HG03097 (cell line): ENCODE measurements around the gene CDC37.

Experiments
- ATAC-seq: cut with Tn5 transposase; IDR thresholded peaks from one replicate; pipeline ENCODE4 v1.9.1; 2021; ENCODE audit not compliant: unreplicated experiment, low FRiP score

The CDC37 gene

DNA sequence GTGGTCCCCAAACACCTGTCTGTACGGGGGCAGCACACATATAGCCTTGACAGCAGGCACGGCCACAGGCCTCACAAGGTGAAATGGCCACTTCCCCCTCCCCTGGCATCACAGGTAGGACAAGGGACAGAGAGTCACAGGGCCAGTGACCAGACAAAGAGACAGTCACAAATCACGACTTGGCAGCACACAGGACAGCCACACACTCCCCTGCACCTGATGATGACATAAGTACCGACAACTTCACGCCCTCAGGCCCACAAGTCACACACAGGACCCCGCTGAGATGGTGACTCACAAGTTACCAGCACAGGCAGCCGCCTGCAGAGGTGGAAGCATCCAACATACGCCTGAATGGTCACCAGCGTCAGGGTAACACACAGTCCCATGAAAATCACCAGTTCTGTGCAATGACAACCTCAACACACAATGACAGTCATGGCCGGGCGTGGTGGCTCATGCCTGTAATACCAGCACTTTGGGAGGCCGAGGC, 39.5 kb downstream of the CDC37 start:
- ATAC-seq: no peak

DNA sequence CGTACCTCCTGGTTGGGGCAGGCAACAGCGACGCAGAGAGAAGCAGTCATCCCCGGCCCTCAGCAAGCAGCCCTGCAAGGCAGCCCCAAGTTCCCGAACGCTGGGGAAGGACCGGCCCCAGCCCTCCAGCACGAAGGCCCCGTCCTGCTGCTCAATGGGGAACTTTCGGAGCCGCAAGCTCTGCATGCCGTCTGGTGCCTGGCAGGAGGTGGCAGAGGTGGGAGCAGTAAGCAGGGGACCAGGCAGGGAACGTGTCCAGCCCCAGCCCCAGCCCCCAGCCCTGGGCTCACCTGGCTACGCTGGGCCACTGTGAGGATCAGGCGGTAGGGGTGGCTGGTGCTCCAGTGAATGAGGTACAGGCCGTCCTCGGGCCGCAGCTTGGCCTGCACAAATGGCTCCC, 41.1 kb downstream of the CDC37 start:
- ATAC-seq: no peak

DNA sequence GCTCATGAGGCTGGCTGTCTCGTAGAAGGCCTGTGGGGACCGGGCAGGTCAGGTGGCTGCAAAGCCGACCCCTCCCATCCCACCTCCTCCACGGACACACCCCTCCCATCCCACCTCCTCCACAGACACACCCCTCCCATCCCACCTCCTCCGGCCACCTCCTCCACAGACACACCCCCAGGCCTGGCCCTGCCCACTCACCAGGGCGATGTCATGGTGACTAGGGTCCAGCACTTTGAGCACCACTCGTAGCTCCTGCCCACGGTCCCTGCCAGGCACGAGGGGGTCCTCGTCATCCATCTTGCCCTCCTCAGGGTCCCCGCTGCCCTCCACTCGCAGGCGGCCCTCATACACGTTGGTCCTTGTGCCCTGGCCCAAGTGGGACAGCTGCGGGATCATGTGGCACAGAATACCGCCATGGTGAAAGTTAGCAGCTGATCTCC, 41.8 kb downstream of the CDC37 start:
- no peak for ATAC-seq

DNA sequence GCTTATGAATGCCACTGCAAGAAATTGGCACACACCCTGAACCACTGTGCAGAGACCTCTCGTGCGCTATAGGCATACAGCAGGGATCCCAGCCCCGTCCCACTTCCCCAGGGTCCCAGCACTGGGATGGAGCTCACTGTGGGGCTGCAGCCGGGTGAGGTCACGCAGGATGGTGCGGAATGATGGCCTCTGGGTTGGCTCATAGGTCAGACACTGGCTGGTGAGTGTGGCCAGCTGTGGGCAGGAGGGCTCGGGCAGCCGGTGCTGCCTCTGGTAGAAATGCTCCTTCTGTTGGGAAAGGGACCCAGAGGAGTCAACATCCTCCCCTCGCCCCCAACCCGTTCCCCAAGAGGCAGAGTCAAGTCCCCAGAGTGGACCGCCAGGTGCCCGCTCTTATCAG, 46.9 kb downstream of the CDC37 start:
- no peak for ATAC-seq

DNA sequence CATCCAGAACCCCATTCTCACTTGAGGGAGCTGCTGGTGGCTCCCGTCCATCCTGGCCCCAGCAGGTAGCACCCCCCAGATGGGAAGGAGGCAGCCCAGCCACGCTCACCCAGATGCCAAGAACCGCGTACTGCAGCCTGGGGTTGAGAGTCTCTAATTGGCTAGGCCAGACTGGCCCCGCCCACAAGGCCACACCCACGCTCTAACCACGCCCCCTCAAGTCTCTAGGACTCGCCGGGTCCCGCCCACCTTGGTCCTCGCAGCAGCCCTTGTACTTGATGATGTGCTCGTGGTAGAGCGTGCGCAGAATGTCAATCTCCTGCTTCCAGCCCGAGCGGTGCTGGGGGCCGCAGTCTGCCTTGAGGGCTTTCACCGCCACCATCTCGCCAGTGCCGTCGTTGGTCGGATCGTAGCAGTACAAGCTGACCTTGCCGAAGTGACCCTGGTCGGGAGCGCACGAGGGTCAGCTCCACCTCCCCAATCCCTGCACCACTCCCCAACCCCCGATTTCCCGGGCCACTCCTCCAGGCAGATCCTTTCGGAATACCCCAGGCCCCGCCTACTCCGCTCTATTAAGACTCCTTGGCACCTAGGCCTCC, 49.5 kb downstream of the CDC37 start:
- ATAC-seq: no peak

DNA sequence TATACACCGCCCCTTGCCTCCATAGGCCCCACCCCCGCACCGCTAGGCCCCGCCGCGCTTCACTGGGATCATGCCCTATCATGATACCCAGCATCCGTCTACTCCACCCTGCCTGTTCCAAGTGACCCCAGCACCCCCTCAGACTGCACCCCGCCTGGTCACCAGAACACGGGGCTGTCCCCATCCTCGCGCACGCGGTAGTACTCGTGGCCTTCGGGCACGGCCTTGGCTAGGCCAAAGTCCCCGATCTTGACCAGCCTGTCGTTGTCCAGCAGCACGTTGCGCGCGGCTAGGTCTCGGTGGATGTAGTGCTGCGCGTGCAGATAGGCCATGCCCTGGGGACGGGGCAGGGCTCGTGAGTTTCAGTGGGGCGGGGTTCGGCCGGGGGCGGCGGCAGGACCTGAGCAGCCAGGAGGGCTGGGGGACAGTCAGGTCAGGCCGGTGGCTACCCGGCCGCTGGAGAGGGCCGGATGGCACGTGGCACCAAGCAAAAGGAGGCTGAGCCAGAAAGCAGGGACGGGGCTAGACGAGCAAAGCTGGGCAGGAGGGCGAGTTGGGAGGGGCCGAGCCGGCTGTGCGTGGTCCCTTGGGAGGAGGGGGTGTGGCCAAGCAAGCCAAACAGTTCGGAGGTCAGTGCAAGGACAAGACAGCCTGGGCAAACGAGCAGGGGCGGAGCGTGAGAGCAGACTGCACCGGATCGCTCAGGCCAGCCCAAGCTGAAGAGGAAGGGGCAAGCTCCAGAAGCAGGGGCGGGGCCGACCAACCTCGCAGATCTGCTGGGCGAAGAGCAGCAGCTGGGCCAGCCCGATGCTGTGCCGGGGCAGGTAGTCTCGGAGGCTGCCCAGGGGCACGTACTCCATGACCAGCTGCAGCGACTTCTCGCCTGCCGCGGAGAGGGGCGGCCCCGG, 50.3 kb downstream of the CDC37 start:
- no peak for ATAC-seq

DNA sequence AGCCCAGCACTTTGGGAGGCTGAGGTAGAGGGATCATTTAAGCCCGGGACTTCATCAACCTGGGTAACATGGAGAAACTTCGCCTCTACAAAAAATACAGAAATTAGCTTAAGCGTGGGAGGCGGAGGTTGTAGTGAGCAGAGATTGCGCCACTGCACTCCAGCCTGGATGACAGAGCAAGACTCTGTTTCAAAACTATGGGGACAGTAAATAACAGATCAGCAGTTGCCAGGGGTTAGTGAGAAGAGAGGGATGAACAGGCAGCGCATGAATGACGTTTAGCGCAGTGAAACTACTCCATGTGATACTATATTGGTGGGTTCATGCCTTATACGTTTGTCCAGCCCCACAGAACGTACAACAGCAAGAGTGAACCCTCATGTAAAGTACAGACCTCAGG, 56.8 kb downstream of the CDC37 start:
- ATAC-seq: no peak

DNA sequence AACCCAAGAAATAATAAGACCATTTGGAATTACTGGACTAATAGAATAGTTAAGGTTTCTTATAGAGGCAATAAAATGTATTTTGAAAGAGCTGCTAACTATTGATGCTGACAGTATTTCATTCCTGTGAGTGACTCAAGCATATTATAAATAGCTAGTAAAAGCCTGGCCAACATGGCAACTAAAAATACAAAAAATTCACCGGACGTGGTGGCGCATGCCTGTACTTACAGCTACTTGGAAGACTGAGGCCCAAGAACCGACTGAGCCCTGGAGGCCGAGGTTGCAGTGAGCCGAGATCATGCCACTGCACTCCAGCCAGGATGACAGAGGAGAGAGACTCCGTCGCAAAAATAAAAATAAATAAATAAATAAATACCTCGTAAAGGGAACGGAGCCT, 58.6 kb downstream of the CDC37 start:
- no peak for ATAC-seq

DNA sequence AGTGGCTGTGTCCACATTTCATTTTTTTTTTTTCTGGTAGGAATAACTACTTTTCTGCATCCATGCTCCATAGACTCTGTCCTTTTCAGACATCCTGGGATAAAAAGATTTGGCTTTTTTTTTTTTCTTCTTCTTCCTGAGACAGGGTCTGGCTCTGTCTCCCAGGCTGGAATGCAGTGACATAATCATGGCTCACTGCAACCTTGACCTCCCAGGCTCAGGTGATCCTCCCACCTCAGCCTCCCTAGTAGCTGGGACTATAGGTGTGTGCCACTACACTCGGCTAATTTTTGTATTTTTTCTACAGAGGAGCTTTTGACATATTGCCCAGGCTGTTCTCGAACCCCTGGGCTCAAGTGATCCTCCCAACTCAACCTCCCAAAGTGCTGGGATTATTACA, 59.8 kb downstream of the CDC37 start:
- no peak for ATAC-seq
